ENCODE measurements around the gene SMARCC1.

The SMARCC1 gene

DNA sequence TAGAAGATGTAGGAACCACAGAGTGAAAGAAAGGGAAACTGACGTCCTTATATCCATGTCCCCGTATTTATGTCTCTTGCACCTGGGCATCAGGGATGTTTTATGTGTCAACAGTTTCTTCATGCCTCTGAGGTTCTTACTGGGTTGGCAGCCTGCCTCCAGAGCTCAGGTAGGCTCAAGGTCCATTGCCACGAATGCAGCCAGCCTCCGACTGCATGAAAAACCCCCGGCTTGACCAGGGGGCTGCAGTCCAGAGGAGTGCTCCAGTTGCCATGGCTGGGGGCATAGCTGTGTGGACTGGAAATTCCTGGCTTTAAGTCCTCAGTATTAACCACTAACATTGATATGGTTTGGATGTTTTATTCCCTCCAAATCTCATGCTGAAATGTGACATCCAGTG is 200.3 kb downstream of the SMARCC1 start:
- no peak for DNase-seq

DNA sequence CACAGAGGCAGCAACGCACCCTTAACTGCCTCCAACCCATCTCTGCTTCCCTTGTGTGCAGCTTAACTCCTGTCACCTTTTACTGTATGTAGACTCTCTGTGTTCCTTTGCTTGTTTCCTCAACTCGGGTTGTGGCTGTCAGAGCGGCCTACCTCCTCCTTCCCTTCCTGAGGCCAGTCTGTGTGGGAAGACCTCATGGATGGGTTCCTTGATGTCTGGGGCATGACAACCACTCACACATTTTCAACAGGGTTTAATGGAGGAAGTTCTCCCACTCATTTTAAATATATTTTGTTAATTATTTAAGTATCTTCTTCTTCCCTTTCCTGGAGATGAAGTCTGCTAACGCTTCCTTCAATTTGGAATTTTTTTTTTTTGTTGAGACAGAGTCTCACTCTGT is 201.2 kb downstream of the SMARCC1 start:
- DNase-seq, result no peak

DNA sequence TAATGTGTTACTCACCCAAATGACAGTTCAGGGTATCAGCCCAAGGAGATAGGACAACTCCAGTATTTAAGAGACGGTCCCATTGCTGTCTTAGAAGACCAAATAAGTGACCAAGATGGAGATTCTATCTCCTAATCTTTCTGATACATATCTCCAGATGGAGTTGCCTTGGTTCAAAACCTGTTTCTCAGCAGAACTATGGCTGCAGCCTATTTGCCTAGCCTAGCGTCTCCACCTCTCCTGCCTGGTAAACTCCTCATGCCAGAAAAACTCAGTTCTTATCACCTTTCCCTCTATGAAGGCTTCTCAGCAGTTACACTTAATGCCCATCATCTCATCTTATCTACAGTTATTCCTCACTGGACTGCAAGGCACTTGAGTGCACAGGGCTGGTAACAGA is 201.8 kb downstream of the SMARCC1 start:
- DNase-seq, result no peak

DNA sequence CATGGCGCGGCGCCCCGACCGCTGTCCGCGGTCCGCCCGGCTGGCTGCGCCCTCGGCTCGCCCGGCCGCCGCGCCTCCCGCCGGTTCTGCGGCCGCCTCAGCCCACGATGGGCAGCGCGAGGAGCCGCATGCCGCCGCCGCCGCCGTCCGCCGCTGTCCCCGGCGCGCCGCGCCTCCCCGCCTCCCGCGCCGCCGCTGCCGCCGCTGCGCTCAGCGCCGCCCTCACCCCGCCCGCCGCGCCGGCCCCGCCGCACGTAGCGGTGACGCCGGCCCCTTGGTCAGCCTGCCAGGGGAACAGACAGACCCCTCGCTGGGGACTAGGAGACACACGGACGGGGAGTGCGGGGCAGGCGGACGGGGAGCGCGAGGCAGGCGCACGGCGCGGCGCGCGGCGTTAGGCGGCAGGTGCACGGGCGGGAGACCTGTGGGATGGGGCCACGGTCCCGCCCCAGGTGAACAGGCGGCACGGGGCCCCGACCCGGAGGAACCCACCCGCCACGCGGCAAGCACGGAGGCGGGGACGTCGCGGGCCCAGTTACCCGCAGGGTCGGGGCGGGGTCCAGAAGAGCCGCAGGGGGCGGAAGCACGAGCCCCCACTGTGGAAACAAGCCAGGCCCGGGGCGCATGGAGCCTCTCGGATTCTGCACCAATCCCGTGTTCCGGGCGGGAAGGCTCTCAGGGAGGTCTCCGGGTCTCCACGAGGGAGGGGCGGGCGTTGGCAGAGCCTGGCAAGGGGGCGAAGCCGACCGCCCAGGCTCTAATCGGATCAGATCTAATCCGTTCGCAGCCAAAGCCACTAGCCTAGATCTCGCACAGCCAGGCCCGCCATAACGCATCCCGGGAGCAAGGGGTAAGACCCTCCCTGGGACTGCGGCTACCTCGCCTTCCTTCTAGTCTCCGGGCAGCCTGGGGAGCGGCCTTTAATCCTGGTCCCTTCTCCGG is 202.7 kb downstream of the SMARCC1 start, which contains the start of gene CSPG5:
Gene CSPG5 (minus strand): TSS at position 175 of the 942 bp plus-strand sequence. CDS start 172 bp downstream, at position 3.
- DNase-seq, result no peak

DNA sequence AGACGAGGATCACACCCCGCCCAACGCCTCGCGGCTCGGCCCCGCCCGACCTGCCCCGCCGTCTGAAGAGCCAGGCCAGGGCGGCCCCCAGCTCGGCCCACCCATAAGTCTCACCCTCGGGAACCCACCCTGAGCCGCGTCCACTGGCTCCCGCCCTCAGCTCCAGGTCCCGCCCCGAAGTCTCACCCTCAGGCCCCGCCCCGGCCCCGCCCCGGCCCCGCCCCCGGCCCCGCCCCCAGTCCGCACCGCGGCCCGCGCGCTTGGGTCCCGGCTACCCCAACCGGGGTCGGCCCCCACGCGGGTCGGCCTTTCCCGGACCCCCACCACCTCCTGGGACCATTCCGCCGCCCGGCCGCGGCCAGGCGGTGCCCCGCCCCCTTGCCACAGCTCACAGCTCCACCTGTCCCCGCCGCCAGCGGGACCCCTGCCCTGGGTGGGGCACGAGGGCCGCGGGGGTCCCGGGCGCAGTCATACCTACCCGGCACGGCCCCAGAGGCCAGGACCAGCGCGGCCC is 203.5 kb downstream of the SMARCC1 start:
- no peak for DNase-seq

DNA sequence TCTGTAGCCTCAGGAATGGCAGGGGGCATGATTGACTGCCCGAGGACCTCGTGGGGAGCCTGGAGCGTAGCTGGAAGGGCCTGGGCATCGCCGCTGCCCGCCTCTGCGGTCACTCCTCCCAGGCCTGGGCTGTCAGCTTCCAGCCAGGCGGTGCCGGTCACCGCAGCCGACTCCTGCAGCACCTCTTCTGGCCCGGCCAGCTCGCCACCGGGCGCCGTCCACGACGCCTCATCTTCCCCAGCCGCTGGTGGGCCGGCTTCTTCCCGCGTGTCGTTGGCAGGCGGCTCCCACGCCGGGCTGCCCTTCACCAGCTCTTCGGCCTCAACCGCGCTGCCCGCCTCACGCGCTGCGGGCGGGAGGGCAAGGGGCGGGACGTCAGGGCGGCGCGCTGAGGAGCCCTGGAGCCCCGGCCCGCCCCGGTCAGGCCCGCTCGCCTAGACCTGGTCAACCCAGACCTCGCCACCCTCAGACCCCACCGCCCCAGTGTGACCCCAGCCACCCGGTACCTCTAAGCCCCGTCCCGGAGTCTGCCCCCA is 204.0 kb downstream of the SMARCC1 start:
- DNase-seq, result no peak

DNA sequence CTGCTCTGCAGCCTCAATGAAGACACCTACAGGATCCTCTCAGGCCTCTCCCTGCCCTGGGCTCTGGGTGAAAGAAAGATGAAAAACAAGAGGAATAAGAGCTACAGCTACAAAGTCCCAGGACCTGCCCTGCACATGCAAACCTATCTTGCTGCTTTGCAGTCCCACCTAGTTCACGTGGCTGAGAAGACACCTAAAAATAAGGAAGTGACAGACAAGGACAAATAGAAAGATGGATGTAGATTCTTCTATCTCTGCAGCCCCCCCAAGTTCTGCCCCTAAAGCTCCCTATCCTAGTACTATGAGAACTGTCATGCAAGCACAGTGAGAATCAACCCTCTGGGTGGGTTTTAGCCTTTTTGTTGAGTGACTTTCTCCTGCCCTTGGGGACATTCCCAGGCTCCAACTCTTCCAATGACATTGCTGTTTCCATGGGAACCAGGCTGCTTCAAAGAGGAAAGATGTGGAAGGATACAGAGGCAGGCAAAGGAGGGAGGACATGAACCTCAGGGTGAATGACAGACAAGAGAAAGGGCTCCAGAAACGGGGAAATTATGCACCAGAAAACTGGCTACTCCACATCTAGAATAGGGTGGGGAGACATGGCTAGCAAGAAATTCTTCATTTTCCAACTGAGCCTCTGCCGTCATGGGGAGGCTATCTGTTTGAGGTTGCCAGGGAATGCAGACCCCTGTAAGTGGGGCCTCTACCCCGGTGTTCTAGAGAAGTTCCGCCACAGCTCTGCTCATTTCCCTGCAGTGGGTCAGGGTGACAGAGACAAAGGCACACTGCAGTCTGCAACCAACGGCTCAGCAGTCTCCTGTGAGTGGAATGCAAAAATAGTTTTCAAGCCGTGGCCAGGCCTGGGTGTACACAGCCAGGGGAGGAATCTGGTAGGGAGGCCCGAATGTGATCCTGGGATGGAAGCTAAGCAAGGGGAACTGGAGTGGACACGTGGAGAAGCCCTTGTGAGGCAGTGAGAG is 208.2 kb downstream of the SMARCC1 start:
- DNase-seq, result no peak

DNA sequence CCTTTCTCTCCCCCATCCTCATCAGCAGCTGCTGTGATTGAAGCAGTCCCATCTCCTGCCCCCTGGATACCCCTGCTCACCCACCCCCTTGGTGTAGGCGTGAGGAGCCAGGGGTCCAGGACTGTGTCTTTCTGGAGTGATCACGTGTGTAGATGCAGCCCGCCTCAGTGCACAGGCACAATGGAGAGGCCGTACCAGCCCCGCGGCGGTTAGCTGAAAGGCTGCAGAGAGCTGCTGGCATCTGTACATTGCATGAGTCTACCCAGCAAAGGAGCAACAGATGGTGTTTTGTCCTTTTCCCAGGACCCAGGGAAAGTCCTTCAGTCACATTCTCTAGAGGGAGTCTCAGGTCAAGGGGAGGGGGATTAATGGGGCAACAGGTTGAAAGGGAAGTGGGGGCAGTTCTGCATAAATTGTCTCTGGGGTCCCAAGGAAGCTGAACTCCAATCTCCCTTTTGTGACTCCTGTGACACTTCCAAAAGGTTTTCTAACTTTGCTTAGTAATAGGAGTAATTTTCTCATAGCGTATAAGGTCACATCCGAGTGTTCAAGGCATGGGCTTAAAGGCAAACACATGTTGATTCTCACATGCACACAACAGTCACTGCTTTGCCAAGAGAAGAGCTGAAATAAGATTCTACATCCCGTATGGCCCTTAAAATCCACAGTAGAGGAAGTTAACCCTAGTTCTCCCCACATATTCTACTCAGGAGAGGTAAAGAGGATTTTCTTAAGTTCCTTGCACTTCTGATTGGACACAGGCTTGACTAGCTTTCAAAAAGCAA is 210.1 kb downstream of the SMARCC1 start:
- DNase-seq, result no peak

DNA sequence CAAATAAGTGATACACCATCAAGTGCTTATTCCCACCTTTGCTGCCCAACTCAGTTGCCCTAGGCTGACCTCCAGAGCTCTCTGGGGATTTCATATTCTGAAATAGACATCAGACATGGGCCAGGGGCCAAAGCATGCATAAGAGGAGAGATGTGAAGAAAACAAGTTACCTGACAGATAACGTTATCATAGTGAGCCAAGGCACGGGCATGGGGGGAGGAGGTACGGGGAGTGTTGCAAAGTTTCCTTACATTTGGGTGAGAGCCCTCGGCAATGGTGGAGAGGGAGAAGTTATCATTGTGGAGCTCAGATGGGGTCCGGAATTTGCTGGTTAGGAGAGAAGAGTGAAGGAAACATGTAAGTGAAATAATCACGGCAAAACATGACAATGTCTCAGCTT is 212.8 kb downstream of the SMARCC1 start:
- no peak for DNase-seq

DNA sequence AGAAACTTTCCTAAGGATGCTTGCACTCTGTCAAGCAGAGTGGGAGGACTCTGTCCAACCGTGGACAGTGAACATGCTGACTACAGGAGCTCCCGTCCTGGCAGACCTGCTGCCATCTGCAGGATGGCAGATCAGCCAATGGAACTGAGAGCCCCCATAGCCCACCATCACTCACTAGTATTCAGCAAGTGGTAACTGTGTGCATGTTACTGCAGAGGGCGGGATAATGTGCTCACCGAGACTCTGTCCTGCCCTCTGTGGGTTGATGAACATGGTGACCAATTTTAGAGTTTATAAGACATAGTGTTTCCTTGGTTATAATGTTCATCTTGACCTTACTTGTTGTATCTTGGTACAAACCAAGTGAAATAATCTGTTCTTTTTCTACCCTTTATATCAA is 214.5 kb downstream of the SMARCC1 start:
- DNase-seq, result no peak

DNA sequence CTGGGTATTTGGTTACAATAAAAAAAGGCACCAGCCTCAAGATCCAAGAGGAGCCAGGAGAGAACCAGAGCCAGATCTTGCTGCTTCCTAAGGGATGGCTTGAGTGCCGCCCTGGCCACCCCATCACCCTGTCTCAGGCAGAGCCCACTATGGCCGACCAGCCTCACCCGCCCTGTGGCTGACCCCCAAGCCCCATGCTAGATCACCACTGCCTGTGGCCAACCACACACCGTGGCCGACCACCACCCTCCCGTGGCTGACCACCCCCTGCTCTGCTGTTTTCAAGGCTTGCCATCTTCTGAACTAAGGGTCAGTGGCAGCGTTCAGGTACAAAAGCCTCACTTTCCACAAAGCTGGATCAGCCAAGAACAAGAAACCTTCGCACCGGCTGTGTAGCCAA is 215.0 kb downstream of the SMARCC1 start:
- DNase-seq, result no peak

DNA sequence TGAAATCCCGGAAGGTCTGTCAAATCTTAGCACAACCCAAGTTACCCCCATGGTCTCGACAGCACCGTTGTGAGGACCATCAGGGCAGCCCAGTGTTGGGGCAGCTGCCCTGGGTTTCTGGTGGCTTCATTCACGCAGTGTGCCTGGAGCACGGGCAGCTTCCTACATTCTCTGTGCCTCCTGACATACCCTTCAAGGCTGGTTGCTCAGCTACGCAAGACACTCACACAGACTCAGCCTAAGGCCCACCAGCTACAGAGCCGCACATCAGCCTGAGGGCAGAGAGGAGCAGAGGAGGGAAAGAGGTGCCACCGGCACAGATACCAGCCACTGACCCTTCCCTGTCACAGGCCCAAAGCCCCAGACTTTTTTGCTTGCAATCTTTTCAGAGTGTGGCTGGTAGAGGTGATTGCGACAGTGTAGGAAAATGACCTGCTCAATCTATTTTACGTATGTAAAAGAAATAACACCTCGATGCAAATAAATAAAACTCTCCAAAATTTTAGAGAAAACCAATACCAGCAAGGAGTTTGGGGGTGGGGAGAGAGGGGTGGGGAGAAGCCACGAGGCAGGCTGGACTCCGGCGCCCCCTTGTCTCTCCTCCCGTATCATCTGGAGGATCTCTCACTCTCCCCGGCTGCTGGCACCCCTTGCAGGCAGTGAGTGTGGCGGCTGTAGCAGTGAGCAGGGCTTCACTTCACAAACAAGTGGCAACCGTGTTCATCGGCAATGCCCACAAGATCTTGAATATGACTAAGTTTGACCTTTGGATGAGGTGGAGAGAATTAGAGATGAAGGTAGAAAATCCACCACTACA is 215.8 kb downstream of the SMARCC1 start:
- DNase-seq, result no peak

DNA sequence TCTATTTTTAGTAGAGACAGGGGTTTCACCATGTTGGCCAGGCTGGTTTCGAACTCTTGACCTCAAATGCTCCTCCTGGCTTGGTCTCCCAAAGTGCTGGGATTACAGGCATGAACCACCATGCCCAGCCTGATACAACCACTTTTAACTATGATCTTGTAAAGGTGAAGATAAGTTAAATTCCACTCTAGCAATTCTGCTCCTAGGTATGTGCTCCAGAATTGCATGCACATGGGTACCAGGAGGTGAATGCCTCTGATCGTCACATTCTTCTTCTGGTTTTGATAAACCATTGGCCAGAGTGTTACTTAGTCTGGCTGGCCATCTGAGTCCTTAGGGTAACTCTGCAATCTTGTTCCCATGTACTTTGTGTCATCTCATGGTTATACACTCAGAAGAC is 225.3 kb downstream of the SMARCC1 start:
- no peak for DNase-seq

DNA sequence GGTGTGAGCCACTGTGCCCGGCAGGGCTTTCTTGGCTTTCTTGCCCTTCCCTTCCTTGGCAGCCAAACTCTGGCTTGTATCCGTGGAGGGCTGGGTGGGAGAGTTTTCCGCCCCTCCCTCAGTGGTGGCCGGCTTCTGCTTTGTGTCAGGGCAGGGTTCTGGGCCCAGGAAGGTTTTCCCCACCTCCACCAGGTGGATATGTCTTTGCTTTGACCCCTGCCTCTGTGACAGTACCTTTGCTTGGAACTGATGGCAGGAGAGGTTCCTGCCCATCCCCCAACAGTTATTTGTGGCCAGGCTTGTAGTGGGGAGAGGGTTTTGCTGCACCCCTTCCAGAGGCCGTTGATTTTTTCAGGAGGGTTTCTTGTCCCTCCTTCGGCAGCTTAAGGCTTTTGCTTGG is 227.4 kb downstream of the SMARCC1 start:
- no peak for DNase-seq

DNA sequence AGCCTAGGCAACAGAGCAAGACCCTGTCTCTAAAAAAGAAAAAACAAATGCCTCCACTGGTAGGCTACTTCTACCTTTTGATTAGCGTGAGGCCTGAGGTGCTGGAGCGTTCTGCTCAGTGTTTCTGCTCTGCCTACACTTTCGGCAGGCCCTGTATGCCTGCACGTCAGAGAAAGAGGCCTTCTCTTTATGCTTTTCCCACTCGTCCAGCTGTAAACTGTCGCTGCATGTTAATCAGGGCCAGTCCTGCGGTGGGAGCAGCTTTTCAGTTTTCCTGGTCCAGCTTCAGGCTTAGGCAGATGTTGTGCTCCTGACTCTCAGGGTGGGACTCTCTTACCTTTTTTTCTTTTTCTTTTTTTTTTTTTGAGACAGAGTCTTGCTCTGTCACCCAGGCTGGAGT is 228.3 kb downstream of the SMARCC1 start:
- DNase-seq, result no peak

DNA sequence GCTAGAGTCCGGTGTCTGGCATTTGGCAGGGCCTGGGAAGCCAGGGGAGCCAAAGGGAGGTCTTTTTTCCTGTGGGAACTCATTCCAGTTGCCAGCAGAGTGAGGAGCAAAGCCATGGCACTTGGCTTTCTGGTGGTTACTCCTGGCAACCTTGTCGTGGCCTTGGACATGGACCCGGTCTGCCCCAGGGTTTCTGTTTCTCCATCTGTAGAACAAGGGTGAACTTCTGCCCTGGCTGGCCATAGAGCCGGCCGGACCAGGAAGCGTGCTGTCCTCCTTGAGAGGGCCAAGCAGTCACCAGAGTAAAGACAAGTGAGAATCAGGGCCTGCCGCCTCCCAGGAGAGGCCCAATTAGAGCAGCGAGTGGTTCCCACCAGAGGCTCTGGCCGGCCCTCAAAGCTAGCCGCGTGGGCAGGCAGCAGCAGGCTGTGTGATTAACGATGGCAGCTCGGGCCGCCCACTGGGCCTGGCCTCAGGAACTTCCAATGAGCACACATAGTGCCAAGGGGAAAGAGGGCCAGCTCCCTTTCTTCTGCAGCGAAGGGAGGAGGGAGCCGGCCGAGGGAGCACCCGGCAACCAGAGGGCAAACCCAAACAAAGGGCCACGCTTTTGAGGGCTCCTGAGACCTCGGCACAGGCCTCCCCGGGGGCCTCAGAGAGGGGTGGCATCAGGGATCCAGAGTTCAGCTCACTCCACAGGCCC is 239.1 kb downstream of the SMARCC1 start:
- DNase-seq, result no peak

DNA sequence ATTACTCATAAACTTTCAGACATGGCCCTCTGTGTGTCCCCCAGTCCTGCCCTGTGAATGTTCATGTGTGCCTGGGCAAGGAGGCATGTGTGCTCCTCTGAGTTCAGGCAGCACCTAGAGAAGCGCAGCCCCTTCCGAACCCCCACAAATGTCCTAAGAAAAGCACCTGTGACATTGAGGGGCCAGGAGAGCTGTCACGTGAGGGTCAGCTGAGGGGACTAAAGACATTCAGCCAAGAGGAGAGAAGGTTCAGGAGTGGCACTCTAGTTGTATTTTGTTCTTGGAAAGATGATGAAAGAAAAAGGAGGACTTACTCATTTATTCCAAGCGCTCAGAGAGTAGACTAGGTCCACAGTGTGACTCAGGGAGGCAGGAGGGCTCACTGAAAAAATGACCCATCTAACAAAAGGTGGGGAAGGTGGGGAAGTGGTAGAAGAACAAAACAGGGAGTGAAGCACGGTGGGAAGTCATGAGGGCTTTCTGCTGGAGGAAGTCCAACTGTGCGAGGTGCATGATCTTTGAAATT is 240.0 kb downstream of the SMARCC1 start:
- DNase-seq, result no peak

DNA sequence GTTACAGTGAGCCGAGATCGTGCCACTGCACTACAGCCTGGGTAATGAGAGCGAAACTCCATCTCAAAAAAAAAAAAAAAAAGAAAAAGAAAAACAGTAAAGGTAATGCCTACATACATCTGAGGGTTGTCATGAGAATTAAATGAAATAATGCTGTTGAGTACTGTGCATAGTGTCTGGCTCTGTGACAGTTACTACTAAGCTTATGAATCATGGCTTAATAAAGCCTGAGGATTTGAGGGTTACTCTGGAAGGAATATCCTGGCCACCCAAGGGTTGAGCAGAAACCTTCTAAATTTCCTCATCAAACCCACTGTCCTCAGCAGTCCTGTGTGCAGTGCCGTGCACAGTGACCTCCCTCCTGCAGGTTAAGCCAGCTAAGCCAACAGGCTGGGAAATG is 241.4 kb downstream of the SMARCC1 start:
- DNase-seq, result no peak

DNA sequence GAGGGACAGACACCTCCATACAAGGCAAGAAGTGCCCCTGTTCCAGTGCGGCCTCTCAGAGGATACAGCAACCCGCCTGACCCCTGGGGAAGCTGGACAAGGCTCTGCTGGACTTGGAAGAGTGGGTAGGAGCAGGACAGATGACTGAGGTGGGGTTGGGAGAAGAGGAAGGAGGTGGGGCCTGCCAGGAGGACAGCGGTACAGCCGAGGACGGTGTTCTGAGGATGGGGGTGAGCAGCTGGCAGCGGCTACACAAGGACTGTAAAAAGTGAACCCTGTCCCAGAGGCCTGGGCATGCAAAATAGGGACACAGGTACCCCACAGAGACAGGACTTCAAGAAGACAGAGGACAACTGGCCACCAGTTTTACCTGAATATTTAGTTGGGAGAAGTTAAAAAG is 244.7 kb downstream of the SMARCC1 start:
- no peak for DNase-seq

DNA sequence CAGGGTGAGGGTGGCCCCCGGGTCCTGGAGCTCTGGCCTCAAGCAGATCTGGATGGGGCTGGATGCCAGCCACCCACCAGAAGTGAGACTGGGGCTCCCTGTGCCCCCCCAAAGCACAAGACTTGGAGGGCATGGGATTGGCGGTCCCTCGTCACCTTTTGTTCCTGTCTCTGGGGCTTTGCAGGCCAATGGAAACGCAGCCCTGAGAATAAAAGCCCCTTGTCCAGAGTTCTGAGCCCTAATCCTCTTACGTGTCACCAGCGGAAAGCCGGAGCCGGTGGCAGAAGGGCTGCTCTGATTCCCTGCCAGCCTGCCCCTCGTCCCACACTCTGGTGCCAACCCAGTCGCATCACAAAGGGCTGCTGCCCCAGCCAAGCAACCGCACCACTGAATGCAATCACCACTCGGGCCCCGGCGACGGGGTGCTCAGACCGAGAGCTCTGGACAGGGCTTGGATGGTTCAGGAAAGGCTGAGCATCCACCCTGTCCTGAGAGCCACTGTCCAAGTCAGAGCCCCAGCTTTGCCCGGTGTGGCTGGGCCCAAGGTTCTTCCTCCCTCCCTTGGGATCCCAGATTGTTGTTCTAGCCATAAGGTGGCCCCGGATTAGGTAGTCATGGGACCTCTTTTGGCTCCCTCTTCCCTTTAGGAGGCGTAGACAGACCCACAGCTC is 245.3 kb downstream of the SMARCC1 start:
- DNase-seq, result no peak

All from SHP77 (cell line).